Stimulated activated CD8-positive, alpha-beta memory T cell treated with anti-CD3 and anti-CD28 coated beads, Interleukin-7, amount 100 ng/mL, for 4 hours (primary cell): ENCODE data around the gene FADS3.
"Not testable (repeated sequence)": the region's sequence is repeated elsewhere in the genome, so short reads cannot be mapped to it uniquely, and the experiment has no call there.

Experiments used
- DNase-seq, 2 donors: peaks; one replicate each; pipeline ENCODE4 v3.0.0-alpha.2; 2020; ENCODE audit warnings: low read depth in 2 of 2

Gene FADS3

GRCh38 chr11:61898247-61898582, 6.9 kb upstream of the FADS3 start:
- DNase-seq = no peak

- peak; percentile 54 to 62 for DNase-seq
These were observed 6.3 kb upstream of the FADS3 start for GRCh38 chr11:61897387-61898246.

DNA sequence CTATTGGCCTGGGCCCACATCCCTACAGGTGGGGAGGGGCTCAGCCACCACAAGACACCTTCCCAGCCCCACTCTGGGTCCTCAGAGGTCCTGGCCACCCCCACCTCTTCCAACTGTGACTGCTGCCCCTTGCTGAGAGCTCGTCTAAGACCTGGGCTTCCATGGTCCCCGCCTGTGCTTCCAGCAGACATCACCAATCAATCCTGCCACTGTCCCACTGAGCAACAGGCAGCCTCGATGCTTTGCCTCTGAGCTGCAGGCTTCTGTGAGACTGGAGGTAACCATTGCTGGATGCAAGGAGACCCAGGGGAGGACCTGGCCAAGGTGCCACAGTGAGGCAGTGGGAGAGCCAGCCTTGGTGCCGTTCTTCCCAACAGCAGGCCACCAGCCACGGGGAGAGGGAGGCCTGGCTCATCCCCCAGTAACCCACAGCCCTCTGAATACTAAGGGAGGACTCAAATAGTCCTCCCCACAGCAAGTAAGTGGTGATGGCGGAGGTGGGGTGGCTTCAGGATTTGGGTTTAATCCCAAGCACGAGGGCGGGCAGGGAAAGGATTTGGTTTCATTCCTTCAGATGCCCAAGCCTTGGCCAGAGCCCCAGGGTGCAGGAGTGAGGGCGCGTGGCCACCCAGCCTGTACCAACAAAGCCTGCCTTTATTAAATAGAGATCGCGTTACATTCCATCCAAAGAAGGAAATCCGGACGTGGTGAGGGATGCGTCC, 5.5 kb upstream of the FADS3 start:
- DNase-seq = no peak

DNA sequence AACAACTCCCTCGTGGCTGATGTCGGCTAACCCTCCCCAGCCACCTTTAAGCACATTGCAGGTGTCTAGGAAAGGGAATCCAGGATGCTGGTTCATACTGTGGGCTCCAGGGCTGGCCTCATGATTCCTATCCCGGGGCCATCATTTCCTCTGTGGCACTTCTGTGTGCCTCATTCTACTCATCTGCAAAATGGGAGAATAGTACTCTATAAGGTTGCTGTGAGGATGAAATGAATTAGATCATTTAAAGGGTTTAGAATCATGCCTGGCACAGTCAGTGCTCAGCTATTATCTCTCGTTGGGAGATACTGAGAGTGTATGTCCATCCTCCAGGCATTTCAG, 4.3 kb upstream of the FADS3 start:
- no peak for DNase-seq

GRCh38 chr11:61895046-61895717, 3.8 kb upstream of the FADS3 start:
- no peak for DNase-seq

GRCh38 chr11:61893981-61894380, 2.6 kb upstream of the FADS3 start:
- DNase-seq = no peak

GRCh38 chr11:61892085-61892370, 683 bp upstream of the FADS3 start:
- no peak for DNase-seq

DNA sequence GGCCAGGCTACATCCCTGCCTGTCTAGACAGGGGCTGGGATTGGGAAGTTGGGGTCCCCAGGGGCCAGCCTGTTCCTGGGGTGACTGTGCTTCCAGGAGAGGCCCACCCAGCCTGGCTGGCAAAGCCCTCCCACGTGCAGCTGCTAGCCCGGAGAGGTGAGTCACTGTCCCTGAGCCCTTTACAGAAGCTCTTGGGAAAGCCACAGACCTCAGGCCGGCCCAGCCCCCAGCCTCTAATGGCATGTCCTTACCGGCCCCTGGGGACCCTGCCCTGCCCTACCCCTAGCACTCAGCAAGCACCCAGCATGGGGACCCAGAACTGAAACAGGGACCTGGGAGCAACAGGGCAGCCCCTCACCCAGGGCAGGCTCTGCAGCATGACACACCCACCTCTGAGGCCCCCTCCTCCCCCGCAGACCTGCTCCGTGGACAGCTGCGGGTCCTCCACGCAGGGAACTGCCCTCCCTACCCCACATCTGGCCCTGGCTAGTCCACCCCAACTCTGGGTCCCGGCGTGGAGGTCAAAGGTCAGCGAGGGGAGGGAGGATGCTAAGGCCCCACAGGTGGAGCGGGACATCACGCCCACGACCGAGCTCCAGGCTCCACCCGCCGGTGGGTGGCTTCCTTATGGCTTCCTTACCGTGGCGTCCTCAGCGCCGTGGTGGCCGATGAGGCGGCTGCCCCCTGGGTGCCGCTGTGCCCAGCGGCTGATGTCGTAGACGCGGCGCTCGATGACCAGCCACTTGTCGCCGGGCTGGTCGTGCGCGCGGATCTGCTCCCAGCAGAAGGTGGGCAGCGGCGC, 615 bp downstream of the FADS3 start:
- DNase-seq = peak in 1 of 2 donors; percentile 16

GRCh38 chr11:61889831-61890230, 1.5 kb downstream of the FADS3 start:
- no peak for DNase-seq

GRCh38 chr11:61888590-61888989, 2.8 kb downstream of the FADS3 start:
- DNase-seq = no peak

DNA sequence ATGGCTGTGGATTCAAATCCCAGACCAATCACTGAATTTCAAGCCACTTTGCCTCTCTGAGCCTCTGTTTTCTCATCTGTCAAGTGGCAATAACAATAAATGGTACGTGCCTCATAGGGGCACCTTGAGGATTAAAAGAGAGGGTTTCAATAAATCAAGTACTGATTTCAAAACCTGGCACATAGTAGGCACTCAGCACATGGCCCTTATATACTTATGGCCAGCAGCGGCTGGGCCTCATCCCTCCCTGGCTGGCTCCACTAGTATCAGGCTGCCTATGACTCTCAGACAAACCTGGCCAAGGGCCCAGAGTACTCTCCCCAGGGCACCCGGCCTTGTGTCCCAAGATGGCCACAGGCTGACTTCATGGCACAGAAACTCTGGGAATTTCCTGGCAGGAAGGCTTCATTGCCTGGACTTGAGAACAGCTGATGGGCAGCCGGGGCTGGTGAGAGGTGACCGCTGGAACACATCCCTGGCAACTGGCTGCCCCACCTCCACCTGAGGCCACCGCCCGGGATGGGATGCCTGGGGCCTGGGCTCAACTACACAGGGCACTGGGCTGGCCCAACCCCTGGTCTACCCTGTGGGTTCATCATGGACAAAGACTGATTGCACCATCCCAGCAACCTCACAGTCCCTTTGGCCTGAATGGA, 3.4 kb downstream of the FADS3 start:
- DNase-seq = no peak

- DNase-seq = no peak
These were observed 4.7 kb downstream of the FADS3 start for GRCh38 chr11:61886643-61887042.

GRCh38 chr11:61885784-61886580, 5.4 kb downstream of the FADS3 start:
- no peak for DNase-seq

DNA sequence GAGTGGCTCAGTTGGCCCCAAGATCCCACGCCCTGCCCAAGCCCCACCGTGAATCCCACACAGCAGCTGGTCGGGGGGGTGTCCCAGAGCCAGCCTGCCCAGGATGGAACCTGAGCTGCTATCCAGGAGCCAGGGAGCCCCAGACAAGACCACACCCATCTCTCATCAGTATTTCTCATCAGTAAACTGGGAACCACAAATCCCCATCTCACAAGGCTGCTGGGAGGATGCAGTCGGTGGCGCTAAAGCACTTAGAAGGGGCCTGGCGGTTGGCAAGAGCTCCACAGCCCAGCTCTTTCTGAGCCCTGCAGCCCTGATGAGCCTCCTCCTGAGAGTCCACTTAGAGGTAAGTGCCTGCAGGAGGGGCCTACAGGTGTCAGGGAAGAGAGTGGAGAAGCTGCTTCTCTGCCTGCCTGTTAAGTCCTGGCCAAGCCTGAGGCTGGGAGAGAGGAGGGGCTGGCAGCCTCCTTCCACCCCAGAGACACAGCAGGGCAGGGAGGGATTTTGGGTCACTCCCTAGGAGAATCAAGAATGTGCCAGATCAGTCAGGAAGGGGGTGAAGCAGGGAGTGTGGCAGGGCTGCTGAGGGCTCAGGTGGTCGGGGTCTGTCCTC, 6.1 kb downstream of the FADS3 start:
- no peak for DNase-seq

GRCh38 chr11:61883947-61884346, 7.4 kb downstream of the FADS3 start:
- no peak for DNase-seq

GRCh38 chr11:61883327-61883726, 8.0 kb downstream of the FADS3 start:
- no peak for DNase-seq

GRCh38 chr11:61882879-61883278, 8.5 kb downstream of the FADS3 start:
- no peak for DNase-seq

- DNase-seq = not testable (repeated sequence)
These were observed 9.1 kb downstream of the FADS3 start for GRCh38 chr11:61882267-61882666.

GRCh38 chr11:61881397-61881796, 9.9 kb downstream of the FADS3 start:
- no peak for DNase-seq

- DNase-seq = no peak
These were observed 10.9 kb downstream of the FADS3 start for GRCh38 chr11:61880454-61880853.
